ENCODE data around the gene RILP.

RILP gene

DNA sequence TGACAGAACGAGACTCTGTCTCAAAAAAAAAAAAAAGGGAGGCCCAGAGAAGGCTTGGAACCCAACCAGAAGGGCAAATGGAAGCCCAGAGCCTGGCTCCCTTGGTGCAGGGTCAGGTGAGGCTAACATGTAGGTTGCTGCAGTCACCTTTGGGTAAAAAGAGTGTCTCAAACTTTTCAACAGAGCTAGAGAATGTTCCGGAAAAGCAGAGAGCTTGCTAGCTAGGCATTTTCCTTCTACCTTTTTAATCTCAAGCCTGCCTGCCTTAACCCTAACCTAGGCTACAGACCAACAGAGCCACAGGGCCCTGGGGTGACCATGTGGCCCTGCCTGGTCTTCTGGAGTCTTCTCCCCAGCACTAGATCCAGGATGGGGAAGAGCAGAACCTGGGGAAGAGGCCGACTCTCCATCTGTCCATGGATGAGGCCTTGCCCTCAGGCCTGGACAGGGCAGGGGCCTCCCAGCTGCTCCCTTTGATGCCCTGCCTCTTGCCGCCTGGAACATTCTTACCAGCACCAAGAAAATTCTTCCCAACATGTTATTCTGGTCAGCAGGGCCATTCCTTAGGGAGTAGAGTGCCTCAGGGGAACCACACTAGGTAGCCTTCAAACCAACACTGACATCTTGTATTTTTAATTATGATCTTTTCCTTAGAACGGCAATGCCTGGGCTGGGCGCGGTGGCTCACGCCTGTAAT is 51.1 kb downstream of the RILP start:
- no peak for DNase-seq (ENCODE audit: low spot score)

DNA sequence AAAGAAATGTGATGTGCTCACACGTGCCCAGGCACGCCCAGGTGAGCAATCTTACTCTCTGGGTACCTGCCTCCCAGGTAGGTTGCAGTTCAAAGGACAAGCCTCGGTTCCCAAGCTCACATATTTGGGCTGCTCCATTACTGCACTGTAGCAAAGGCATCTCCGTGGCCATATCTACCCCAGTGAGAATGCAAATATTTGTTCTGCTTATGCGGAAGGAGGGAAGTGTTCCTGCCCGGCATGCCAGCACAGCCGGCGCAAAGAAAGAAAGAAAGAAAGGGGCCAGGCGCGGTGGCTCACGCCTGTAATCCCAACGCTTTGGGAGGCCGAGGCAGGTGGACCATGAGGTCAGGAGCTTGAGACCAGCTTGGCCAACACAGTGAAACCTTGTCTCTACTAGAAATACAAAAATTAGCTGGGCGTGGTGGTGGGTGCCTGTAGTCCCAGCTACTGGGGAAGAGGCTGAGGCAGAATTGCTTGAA is 51.8 kb downstream of the RILP start:
- no peak for DNase-seq (ENCODE audit: low spot score)

Measured in kidney tubule cell (primary cell).